Body of pancreas (tissue), 4 donors: ENCODE measurements around the gene TNS4.

Experiments used
- POLR2A ChIP-seq, 3 donors: fragments of 450-650 bp; IDR thresholded peaks; one replicate each; pipeline ENCODE4 v1.6.1; 2016; ENCODE audit warnings: antibody characterized with exemption in 3 of 3, mild to moderate bottlenecking in 2 of 3
- TF ChIP-seq, protein P1 (sequence below), 7 experiments: fragments of 450-650 bp in 4 of 7; fragments of 200-600 bp in 3 of 7; sonication (generic) in 3 of 7; IDR thresholded peaks; one replicate each; pipeline ENCODE4 v1.5.1; 2016 to 2019; ENCODE audit warnings: antibody characterized with exemption in 7 of 7

DNA sequence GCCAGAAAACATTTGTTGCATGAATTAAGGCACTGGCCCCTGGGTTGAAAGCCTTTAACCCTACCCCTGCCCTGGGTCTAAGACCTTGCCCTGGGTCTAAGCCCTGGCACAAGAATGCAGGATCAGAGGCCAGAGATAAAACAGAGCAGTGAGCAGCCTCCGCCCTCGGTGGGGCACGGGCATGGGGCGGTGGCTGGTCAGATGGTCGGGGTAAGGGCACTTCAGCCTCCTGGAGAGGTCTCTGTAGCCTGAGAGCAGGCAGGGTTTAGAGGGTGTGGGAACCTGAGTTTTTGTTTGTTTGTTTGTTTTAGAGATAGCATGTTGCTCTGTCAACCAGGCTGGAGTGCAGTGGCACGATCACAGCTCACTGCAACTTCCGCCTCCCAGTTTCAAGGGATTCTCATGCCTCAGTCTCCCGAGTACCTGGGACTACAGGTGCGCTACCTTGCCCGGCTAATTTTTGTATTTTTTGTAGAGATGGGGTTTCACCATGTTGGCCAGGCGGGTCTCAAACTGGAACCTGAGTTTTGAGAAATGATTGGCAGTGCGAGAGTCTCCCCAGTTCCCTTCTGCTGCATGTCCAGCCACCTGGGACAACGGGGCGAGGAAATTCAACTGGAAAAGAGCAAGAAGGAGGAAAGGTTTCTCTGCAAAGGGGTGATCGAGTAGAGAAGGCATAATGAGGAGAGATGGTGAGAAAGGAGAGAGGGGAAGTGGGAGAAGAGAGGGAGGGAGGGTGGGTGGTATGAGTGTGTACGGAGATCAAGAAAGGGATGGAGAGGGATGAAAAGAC, 27.7 kb downstream of the TNS4 start:
- TF ChIP-seq, protein P1, sequence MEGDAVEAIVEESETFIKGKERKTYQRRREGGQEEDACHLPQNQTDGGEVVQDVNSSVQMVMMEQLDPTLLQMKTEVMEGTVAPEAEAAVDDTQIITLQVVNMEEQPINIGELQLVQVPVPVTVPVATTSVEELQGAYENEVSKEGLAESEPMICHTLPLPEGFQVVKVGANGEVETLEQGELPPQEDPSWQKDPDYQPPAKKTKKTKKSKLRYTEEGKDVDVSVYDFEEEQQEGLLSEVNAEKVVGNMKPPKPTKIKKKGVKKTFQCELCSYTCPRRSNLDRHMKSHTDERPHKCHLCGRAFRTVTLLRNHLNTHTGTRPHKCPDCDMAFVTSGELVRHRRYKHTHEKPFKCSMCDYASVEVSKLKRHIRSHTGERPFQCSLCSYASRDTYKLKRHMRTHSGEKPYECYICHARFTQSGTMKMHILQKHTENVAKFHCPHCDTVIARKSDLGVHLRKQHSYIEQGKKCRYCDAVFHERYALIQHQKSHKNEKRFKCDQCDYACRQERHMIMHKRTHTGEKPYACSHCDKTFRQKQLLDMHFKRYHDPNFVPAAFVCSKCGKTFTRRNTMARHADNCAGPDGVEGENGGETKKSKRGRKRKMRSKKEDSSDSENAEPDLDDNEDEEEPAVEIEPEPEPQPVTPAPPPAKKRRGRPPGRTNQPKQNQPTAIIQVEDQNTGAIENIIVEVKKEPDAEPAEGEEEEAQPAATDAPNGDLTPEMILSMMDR (IDR thresholded peaks at IDR 0.05), result no peak
- TF ChIP-seq POLR2A (IDR thresholded peaks at IDR 0.05), result no peak
